ENCODE data around the gene FZD2. TPM values are rescaled to one million over a fixed set of nuclear protein-coding genes. Genes with fewer than 3 reads are reported as not detected.

The FZD2 gene
- total RNA-seq, 1 experiment from 2014 or later: 23.7 TPM

DNA sequence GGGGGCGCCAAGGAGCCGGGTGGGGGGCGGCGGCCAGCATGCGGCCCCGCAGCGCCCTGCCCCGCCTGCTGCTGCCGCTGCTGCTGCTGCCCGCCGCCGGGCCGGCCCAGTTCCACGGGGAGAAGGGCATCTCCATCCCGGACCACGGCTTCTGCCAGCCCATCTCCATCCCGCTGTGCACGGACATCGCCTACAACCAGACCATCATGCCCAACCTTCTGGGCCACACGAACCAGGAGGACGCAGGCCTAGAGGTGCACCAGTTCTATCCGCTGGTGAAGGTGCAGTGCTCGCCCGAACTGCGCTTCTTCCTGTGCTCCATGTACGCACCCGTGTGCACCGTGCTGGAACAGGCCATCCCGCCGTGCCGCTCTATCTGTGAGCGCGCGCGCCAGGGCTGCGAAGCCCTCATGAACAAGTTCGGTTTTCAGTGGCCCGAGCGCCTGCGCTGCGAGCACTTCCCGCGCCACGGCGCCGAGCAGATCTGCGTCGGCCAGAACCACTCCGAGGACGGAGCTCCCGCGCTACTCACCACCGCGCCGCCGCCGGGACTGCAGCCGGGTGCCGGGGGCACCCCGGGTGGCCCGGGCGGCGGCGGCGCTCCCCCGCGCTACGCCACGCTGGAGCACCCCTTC is 484 bp downstream of the FZD2 start:
- no peak for TF ChIP-seq EZH2 (IDR thresholded peaks at IDR 0.05; ENCODE audit: borderline replicate concordance, low read depth, low read length, poor library complexity, severe bottlenecking)
- TF ChIP-seq, protein P1, sequence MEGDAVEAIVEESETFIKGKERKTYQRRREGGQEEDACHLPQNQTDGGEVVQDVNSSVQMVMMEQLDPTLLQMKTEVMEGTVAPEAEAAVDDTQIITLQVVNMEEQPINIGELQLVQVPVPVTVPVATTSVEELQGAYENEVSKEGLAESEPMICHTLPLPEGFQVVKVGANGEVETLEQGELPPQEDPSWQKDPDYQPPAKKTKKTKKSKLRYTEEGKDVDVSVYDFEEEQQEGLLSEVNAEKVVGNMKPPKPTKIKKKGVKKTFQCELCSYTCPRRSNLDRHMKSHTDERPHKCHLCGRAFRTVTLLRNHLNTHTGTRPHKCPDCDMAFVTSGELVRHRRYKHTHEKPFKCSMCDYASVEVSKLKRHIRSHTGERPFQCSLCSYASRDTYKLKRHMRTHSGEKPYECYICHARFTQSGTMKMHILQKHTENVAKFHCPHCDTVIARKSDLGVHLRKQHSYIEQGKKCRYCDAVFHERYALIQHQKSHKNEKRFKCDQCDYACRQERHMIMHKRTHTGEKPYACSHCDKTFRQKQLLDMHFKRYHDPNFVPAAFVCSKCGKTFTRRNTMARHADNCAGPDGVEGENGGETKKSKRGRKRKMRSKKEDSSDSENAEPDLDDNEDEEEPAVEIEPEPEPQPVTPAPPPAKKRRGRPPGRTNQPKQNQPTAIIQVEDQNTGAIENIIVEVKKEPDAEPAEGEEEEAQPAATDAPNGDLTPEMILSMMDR (conservative IDR thresholded peaks at IDR 0.05; ENCODE audit: low read depth, low read length): no peak
- Histone ChIP-seq H3K4me1 (ENCODE audit: insufficient read depth, low read length, poor library complexity, severe bottlenecking) (peaks cover 11% of the 10 kb centered on the region), H3K9me3 (ENCODE audit: low read depth, low read length, poor library complexity, severe bottlenecking) (no peaks in the 10 kb centered on the region), H3K4me3 (ENCODE audit: low read depth, low read length, poor library complexity, severe bottlenecking) (peak overlapping the region; percentile 62), H3K36me3 (ENCODE audit: insufficient read depth, low read length, poor library complexity, severe bottlenecking) (no peaks in the 10 kb centered on the region), H3K27ac (ENCODE audit: low read depth, low read length, poor library complexity, severe bottlenecking) (no peak overlapping the region), H3K27me3 (replicated peaks; ENCODE audit: insufficient read depth, low read depth, low read length, poor library complexity) (no peaks in the 10 kb centered on the region)
- ChIA-PET CTCF (no interaction called here), POLR2A (ENCODE audit: low non-redundant PET) (interaction anchor here (0.6 kb wide), 1 partner anchor 54 kb away, joined by 3 read pairs; no protein-coding TSS in a partner anchor)
- intact Hi-C loops (cut with micrococcal nuclease; ENCODE audit: unreplicated experiment): no loop called here
- BruUV-seq (replicated peaks): no TSS peak
- peak; percentile 61 for DNase-seq (ENCODE audit: low spot score)

- POLR2A ChIA-PET (ENCODE audit: low non-redundant PET): no interaction called here
- Histone ChIP-seq H3K9me3 (ENCODE audit: low read depth, low read length, poor library complexity, severe bottlenecking) (no peaks in the 10 kb centered on the region), H3K4me1 (ENCODE audit: insufficient read depth, low read length, poor library complexity, severe bottlenecking) (peaks cover 11% of the 10 kb centered on the region), H3K4me3 (ENCODE audit: low read depth, low read length, poor library complexity, severe bottlenecking) (peak overlapping the region; percentile 62), H3K27me3 (replicated peaks; ENCODE audit: insufficient read depth, low read depth, low read length, poor library complexity) (no peaks in the 10 kb centered on the region), H3K36me3 (ENCODE audit: insufficient read depth, low read length, poor library complexity, severe bottlenecking) (no peaks in the 10 kb centered on the region), H3K27ac (ENCODE audit: low read depth, low read length, poor library complexity, severe bottlenecking) (no peak overlapping the region)
- no peak for TF ChIP-seq EZH2 (IDR thresholded peaks at IDR 0.05; ENCODE audit: borderline replicate concordance, low read depth, low read length, poor library complexity, severe bottlenecking)
- TF ChIP-seq, protein P1 (conservative IDR thresholded peaks at IDR 0.05; ENCODE audit: low read depth, low read length): no peak
- intact Hi-C loops (cut with micrococcal nuclease; ENCODE audit: unreplicated experiment): no loop called here
- no peak for DNase-seq (ENCODE audit: low spot score)
- CTCF ChIA-PET: no interaction called here
- BruUV-seq (replicated peaks): no TSS peak
Measured at GRCh38 chr17:44558334-44558709, 1.0 kb downstream of the FZD2 start.

GRCh38 chr17:44558710-44559633 is 1.7 kb downstream of the FZD2 start:
- no TSS peak for BruUV-seq (replicated peaks)
- intact Hi-C loops (cut with micrococcal nuclease; ENCODE audit: unreplicated experiment): no loop called here
- no peaks in the 10 kb centered on the region for H3K36me3 ChIP-seq (ENCODE audit: insufficient read depth, low read length, poor library complexity, severe bottlenecking)
- H3K9me3 ChIP-seq (ENCODE audit: low read depth, low read length, poor library complexity, severe bottlenecking): no peaks in the 10 kb centered on the region
- peaks cover 11% of the 10 kb centered on the region for H3K4me1 ChIP-seq (ENCODE audit: insufficient read depth, low read length, poor library complexity, severe bottlenecking)
- POLR2A ChIA-PET (ENCODE audit: low non-redundant PET): no interaction called here
- H3K27me3 ChIP-seq (replicated peaks; ENCODE audit: insufficient read depth, low read depth, low read length, poor library complexity): no peaks in the 10 kb centered on the region
- H3K27ac ChIP-seq (ENCODE audit: low read depth, low read length, poor library complexity, severe bottlenecking): no peak overlapping the region
- peak overlapping the region; percentile 62 for H3K4me3 ChIP-seq (ENCODE audit: low read depth, low read length, poor library complexity, severe bottlenecking)
- CTCF ChIA-PET: no interaction called here
- TF ChIP-seq, protein P1 (conservative IDR thresholded peaks at IDR 0.05; ENCODE audit: low read depth, low read length): no peak
- no peak for TF ChIP-seq EZH2 (IDR thresholded peaks at IDR 0.05; ENCODE audit: borderline replicate concordance, low read depth, low read length, poor library complexity, severe bottlenecking)
- no peak for DNase-seq (ENCODE audit: low spot score)
